CD4-positive, alpha-beta T cell treated with Interleukin-21 for 1 hour (primary cell): ENCODE results near the gene KIAA2012.

ENCODE experiments used
- DNase-seq: peaks from one replicate; pipeline ENCODE4 v3.0.0-alpha.2; 2020

KIAA2012 gene

GRCh38 chr2:202090530-202090929 is 17.5 kb downstream of the KIAA2012 start:
- no peak for DNase-seq

GRCh38 chr2:202091476-202091875 is 18.4 kb downstream of the KIAA2012 start:
- no peak for DNase-seq

- no peak for DNase-seq
Observed at GRCh38 chr2:202094426-202094986, 21.5 kb downstream of the KIAA2012 start.

DNA sequence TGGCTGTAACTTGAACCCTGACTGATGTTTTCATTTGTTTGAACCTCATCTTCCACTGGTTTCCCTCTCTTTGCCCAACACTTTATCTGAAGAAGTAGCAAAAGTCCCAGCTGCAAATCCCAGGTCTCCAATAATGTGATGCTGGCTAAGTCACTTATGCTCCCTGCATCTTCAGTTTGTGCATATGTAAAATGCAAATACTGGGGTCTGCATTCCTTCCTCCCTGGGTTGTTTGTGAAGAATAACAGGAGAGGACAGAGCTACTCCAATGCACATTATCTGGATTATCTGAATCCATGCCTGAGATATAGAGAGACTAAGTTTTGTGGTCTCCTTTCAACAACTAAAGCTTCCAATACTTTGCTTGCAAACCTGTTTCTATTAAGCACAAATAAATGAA is 22.2 kb downstream of the KIAA2012 start:
- DNase-seq: no peak

DNA sequence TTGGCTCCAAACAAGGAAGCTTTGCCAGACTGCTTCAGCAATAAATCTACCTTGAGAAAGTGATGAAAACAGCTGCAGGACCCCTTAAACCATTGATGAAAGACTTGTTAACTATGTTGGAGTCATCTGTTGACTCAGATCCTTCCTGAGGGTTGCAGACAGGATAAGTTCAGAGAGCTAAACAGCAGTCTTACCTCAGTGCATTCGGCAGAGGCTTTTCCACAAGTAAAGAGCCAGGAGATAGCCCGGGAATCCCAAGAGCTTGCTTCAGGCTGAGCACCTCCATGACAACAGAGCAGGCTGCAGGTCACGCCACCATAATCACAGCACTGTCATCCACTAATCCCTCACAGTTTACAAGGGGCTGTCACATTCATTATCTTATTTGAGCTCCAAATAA is 23.7 kb downstream of the KIAA2012 start:
- no peak for DNase-seq

DNA sequence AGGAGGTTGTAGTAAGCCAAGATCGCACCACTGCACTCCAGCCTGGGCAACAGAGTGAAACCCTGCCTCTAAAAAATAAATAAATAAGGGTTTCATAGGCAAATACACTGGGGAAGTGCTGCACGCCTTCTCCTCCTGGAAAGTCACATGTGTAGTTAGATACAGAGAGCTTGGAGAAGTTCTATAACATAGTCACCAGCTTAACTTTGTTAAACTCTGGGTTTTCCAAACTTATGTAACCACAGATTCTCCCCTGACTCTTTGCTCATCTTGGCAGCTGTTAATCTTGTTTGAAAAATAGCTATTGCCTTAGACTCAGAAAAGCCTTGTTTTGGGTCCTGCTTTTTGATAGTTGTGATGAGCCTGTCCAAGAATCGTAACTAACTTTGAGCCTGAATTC is 25.2 kb downstream of the KIAA2012 start:
- no peak for DNase-seq

- no peak for DNase-seq
Observed at GRCh38 chr2:202099515-202099914, 26.5 kb downstream of the KIAA2012 start.

DNA sequence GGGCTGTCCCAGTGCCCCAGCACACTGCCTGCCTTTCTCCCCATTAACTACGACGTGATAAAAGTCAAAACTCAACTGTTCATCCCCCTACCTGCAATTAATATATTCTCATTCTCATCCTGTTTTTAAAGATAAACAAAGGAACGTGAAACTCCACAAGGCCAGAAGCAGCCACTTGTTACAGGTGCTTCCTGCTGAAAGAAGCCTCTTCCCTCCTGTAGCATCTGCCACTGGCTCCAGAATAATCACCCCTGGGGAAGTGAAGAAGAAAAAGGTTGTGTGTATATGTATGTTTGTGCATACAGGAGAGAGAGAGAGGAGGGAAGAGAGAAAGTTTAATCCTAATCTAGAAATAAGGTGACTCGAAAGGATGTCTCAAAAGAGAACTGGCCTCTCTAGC is 27.1 kb downstream of the KIAA2012 start:
- DNase-seq: no peak

DNA sequence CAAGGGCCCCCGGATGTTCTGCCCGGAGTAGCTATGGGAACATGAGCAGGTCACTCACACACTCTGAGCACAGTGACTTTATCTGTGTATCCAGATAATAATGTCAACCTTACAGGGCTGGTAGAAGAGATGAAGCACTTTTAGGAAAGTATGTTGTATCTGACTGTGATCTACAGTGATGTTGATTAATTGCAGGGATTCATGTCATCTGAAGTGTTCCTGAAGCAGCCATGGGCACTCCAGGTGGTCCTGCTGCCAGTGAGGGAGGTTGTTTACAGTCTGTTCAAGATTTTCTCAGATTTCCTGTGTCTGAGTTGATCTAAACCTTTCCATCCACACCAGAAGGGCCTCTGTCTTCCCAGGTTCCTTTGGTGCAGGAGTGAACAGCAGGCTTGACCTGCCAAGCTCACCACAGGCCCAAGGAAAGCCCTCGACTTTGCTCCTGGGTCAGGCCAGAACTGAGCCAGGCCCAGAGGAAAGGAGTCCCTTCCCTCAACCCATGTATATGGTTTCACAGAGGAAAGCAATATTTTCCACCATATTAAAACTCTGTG is 28.0 kb downstream of the KIAA2012 start:
- DNase-seq: no peak

DNA sequence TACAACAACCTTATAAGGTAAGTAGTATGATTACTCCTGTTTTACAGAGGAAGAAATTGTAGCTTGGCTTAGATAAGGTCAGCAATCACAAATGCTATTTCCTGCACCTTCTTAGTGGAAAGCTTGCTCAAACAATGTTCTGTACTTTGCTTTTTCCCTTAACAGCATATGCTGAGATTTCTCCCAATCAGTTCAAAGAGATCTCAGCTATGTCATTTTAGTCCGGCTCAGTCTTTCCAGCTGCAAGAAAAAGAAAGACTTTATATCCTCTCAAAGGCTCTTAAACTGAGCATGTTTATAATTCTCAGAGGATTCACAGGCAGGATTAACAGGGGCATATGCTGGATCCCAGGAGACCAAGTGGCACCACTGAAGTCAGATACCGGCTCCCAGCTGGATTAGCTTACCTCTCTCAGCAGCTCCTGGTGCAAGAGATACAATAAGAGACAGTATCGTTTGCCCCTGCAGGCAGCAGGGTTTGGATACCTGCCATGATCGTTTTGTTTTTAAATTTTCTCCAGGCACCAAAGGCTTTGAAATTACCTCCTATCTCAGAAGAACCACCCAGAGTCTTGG is 29.5 kb downstream of the KIAA2012 start:
- DNase-seq: no peak

GRCh38 chr2:202104286-202104870 is 31.3 kb downstream of the KIAA2012 start:
- no peak for DNase-seq

GRCh38 chr2:202105025-202105424 is 32.0 kb downstream of the KIAA2012 start:
- DNase-seq: no peak

DNA sequence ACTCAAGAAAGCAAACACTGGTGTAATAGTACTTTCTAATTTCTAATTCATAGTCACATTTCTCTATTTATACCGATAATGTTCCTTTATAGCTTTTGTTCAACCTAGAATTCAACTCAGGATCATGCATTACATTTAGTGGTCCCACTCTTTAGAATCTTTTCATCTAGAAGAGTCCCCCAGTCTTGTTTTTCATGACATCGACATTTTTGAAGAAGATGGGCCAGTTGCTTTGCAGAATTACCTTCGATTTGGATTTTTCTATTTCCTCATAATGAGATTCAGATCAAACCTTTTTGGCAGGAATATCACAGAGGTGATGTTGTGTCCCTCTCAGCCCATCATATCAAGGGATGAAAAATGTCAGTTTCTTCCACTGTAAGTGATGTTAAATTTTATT is 35.3 kb downstream of the KIAA2012 start:
- DNase-seq: no peak

GRCh38 chr2:202109139-202109736 is 36.2 kb downstream of the KIAA2012 start:
- DNase-seq: no peak

DNA sequence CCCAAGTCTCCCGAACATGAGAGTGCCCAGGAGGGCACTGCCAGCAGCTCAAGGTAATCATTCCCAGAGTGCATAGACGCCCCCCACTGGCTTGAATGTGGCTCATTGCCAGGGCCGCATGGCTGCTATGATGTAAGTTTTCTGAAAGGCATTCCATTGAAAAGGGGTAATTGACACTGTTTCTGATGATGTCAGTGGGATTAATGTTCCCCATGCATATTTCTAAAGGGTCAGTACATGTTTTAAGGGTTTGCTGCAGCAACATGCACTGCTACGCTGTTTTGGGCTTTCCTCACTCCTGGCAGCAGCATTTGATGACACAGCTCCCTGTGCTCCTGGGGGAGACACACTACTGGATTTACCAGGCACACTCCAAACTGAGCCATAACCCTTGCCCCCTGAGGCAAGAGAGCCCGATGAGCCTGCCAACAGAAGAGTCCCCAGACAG is 36.7 kb downstream of the KIAA2012 start:
- DNase-seq: no peak

DNA sequence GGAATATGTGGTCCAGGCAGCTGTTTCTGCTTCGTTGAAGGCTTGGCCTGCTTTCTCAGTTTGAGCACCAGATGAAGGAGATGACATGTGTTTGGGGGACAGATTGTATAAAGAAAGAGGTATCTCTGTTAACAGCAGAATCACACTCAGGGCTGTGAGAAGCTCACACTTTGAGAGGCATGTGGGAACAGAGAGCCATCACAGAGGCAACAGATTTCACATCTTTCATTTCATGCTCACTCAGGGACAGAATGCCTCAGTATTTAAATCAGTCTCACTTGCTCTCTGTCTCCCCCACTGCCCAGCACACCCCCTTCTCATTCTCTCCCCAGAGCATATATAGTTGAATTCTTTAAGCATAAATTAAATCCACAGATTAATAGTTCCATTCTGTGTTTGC is 37.4 kb downstream of the KIAA2012 start:
- DNase-seq: no peak

GRCh38 chr2:202112041-202112440 is 39.0 kb downstream of the KIAA2012 start:
- no peak for DNase-seq

- DNase-seq: no peak
Observed at GRCh38 chr2:202113571-202114142, 40.6 kb downstream of the KIAA2012 start.

GRCh38 chr2:202114291-202114690 is 41.2 kb downstream of the KIAA2012 start:
- no peak for DNase-seq

- no peak for DNase-seq
Observed at GRCh38 chr2:202114795-202115194, 41.7 kb downstream of the KIAA2012 start.

DNA sequence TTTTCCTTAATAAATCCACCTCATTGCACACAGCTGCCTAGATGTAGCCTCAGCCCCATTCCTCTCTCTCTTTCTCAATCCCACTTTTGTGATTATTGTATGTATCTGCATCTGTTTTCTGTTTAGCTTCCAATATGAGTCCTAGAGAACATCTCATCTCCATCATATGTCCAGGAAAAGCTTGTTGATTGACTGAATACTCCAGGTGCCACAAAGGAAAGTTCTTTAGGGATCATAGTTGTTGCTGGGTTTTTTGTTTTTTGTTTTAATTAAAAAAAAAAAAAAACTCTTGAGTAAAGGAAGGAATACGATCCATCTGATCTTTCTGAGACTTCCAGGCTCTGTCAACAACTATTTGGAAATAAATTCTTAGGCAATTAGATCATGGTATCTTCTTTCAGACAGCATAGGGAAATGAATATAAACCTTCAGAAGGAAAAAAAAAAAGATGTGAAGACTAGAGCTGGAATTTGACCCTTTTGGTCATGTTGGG is 42.5 kb downstream of the KIAA2012 start:
- DNase-seq: no peak

DNA sequence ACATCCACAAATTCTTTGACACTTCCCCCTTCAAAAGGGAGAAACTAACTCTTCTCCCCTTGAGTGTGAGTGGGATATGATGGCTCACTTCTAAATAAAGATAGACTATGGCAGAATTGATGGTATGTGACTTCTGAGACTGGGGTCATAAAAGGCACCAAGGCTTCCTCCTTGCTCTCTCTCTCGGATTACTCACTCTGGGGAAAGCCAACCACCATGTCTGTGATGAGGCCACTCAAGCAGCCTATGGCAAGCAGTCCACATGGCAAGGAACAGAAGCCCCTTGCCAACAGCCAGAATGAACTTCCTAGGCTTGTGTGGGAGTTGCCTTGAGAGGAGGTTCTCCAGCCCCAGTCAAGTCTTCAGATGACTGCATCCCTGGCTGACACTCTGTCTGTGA is 43.6 kb downstream of the KIAA2012 start:
- no peak for DNase-seq

DNA sequence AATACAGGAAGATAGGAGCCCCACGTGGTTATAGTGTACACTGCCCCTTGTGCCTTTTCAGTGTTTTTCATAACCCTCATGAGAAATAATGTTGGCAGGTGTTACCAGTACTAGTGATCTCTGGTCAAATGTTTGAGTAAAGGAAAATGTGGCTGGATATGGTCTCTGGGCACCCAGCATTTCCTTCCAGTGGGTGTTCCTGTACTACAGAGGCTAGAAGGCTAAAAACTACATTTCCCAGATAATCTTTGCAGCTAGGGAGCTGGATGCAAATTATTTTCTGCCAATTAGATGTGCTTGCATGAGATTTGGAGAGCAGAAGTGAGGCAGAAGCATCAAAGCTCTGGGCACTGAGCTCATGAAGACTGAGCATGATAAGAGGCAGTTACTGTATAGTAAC is 45.1 kb downstream of the KIAA2012 start:
- DNase-seq: no peak

GRCh38 chr2:202120828-202121227 is 47.8 kb downstream of the KIAA2012 start:
- DNase-seq: no peak
